HepG2 (cell line): ENCODE measurements around the gene CPN1.

Experiments used
- ARNT ChIP-seq: fragments of 450-650 bp; IDR thresholded peaks from 2 replicates; pipeline ENCODE4 v1.6.1; 2017
- FOXA1 ChIP-seq, 2 experiments: fragments of 450-650 bp in 1 of 2; sonication (generic) in 1 of 2; formaldehyde crosslinking in 1 of 2; IDR thresholded peaks; 2 replicates each; pipeline versions ENCODE4 v1.4.0 to v1.6.1; 2016 to 2020; ENCODE audit warnings: missing genetic modification reagents in 1 of 2

DNA sequence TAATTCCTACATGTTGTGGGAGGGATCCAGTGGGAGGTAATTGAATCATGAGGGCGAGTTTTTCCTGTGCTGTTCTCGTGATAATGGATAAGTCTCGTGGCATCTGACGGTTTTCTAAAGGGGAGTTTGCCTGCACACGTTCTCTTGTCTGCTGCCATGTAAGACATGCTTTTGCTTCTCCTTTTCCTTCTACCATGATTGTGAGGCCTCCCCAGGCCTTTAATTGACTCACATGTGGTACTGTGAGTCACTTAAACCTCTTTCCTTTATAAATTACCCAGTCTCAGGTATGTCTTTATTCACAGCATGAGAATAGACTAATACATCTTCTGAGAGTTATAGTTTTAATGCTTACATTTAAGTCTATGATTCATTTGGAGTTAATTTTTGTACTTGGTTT, 22.6 kb upstream of the CPN1 start:
- TF ChIP-seq FOXA1 (IDR thresholded peaks at IDR 0.05) (no peak), FOXA1 (CRISPR knock-in tag; IDR thresholded peaks at IDR 0.05) (no peak), ARNT (no peak)
